Measurements from ENCODE around the gene COL23A1.

COL23A1 gene

DNA sequence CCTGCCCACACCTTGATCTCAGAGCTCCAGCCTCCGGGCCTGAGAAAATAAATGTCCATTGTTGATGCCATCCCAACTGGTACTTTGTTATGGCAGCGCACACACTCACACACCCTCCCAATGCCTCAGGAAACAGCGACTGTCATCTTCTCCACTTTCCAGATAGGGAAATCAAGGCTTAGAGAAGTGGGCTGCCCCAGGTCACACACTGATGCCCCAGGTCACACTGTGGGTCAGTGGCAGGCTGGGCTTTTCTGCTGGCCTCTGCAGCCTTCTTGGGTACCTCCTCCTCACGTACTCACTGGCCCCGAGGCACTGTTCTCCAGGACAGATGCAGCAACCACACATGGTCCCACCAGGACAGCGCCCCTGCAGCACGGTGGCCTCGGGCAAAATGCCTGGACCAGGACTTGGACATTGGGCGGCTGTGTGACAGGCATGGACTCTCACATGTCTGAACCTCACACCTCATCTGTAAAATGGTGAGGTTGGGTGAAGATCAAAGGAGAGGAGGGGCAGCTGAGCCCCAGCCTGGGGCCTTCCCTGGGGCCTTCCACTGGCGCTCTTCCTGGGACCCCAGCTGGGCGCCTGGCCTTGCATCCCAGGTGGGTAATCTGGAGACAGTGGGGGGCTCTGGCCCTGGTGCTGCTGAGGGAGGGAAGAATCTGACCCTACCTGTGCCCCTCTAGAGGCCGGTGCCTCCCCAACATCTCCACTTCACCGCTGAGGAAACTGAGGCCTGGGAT is 156.0 kb downstream of the COL23A1 start:
- TF ChIP-seq, protein P1, sequence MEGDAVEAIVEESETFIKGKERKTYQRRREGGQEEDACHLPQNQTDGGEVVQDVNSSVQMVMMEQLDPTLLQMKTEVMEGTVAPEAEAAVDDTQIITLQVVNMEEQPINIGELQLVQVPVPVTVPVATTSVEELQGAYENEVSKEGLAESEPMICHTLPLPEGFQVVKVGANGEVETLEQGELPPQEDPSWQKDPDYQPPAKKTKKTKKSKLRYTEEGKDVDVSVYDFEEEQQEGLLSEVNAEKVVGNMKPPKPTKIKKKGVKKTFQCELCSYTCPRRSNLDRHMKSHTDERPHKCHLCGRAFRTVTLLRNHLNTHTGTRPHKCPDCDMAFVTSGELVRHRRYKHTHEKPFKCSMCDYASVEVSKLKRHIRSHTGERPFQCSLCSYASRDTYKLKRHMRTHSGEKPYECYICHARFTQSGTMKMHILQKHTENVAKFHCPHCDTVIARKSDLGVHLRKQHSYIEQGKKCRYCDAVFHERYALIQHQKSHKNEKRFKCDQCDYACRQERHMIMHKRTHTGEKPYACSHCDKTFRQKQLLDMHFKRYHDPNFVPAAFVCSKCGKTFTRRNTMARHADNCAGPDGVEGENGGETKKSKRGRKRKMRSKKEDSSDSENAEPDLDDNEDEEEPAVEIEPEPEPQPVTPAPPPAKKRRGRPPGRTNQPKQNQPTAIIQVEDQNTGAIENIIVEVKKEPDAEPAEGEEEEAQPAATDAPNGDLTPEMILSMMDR (IDR thresholded peaks at IDR 0.05; ENCODE audit: borderline replicate concordance, control extremely low read depth, extremely low read depth, insufficient read depth, missing control alignments) = no peak
- in situ Hi-C loops (cut with MboI; ENCODE audit: low sequenced_read_pairs, unreplicated experiment) = no loop called here
- DNase-seq (ENCODE audit: low spot score) = no peak

DNA sequence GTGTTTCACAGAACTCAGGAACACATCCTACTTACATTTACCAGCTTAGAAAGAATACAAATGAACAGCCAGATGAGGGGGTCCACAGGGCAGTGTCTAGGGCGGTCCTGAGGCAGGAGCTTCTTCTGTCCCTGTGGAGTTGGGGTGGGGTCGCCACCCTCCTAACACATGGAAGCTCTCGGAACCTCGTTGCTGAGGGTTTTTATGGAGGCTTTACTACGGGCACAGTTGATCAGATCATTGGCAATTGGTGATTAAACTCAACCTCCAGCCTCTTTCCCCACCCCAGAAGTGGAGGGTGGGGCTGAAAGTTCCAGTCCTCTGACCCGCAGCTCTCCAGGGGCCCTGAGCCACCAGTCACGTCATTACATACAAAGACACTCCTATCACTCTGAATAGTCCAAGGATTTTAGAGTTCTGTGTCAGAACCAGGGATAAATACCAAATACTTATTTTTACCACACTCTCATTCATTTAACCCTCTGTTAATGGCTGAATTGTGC is 156.9 kb downstream of the COL23A1 start:
- TF ChIP-seq, protein P1 (IDR thresholded peaks at IDR 0.05; ENCODE audit: borderline replicate concordance, control extremely low read depth, extremely low read depth, insufficient read depth, missing control alignments) = no peak
- in situ Hi-C loops (cut with MboI; ENCODE audit: low sequenced_read_pairs, unreplicated experiment) = no loop called here
- no peak for DNase-seq (ENCODE audit: low spot score)

GRCh38 chr5:178432421-178433272 is 157.5 kb downstream of the COL23A1 start:
- TF ChIP-seq, protein P1 (IDR thresholded peaks at IDR 0.05; ENCODE audit: borderline replicate concordance, control extremely low read depth, extremely low read depth, insufficient read depth, missing control alignments) = no peak
- no peak for DNase-seq (ENCODE audit: low spot score)
- in situ Hi-C loops (cut with MboI; ENCODE audit: low sequenced_read_pairs, unreplicated experiment) = no loop called here

DNA sequence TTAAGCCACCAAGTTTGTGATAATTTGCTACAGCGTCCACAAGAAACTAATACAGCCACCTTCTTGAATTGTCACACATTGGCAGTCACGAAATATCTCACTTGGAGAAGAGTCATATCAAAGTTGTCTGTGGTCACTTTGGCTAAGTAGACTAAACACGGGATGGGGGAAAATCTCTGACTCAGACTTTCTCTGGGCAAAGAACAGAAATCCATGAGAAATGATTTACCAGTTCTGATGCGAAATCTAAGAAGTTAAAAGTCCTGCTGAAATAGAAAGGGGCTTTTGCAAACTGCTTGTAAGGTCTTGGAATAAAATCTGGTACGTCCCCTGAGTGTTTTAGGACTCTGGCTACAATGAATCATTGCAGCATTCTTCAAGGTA is 158.4 kb downstream of the COL23A1 start:
- TF ChIP-seq, protein P1 (IDR thresholded peaks at IDR 0.05; ENCODE audit: borderline replicate concordance, control extremely low read depth, extremely low read depth, insufficient read depth, missing control alignments) = no peak
- DNase-seq (ENCODE audit: low spot score) = no peak
- in situ Hi-C loops (cut with MboI; ENCODE audit: low sequenced_read_pairs, unreplicated experiment) = no loop called here

GRCh38 chr5:178431063-178431781 is 159.0 kb downstream of the COL23A1 start:
- TF ChIP-seq, protein P1 (IDR thresholded peaks at IDR 0.05; ENCODE audit: borderline replicate concordance, control extremely low read depth, extremely low read depth, insufficient read depth, missing control alignments) = no peak
- in situ Hi-C loops (cut with MboI; ENCODE audit: low sequenced_read_pairs, unreplicated experiment) = no loop called here
- no peak for DNase-seq (ENCODE audit: low spot score)
